ENCODE measurements around the gene JAK3.

JAK3 gene

GRCh38 chr19:17865364-17866311, 17.9 kb upstream of the JAK3 start:
- peak; percentile 70 to 72 for DNase-seq

GRCh38 chr19:17863520-17864182, 15.9 kb upstream of the JAK3 start:
- DNase-seq = peak in 1 of 2 experiments; percentile 39

- DNase-seq = no peak
These were observed 15.1 kb upstream of the JAK3 start for GRCh38 chr19:17862711-17863519.

- no peak for DNase-seq
These were observed 14.0 kb upstream of the JAK3 start for GRCh38 chr19:17861542-17862402.

GRCh38 chr19:17860993-17861360, 13.2 kb upstream of the JAK3 start:
- DNase-seq = peak in 1 of 2 experiments; percentile 39

GRCh38 chr19:17860331-17860992, 12.7 kb upstream of the JAK3 start:
- DNase-seq = no peak

- peak; percentile 99 for DNase-seq
These were observed 11.9 kb upstream of the JAK3 start, which contains the start of gene RPL18A for GRCh38 chr19:17859533-17860330. TSS of gene RPL18A (plus strand) at chr19:17859910. CDS start at chr19:17859957, 47 bp downstream.

GRCh38 chr19:17855280-17856152, 7.7 kb upstream of the JAK3 start:
- peak; percentile 97 for DNase-seq

GRCh38 chr19:17854061-17854460, 6.3 kb upstream of the JAK3 start:
- DNase-seq = no peak

- no peak for DNase-seq
These were observed 962 bp upstream of the JAK3 start for GRCh38 chr19:17848595-17849292.

- peak; percentile 53 to 55 for DNase-seq
These were observed 1.6 kb downstream of the JAK3 start for GRCh38 chr19:17846146-17846545.

GRCh38 chr19:17843908-17844490, 3.8 kb downstream of the JAK3 start:
- DNase-seq = no peak

- DNase-seq = no peak
These were observed 4.4 kb downstream of the JAK3 start for GRCh38 chr19:17843292-17843827.

- no peak for DNase-seq
These were observed 5.0 kb downstream of the JAK3 start for GRCh38 chr19:17842663-17843291.

- DNase-seq = peak; percentile 89 to 93
These were observed 5.7 kb downstream of the JAK3 start for GRCh38 chr19:17841810-17842662.

GRCh38 chr19:17841371-17841809, 6.4 kb downstream of the JAK3 start:
- DNase-seq = no peak

- DNase-seq = no peak
These were observed 7.8 kb downstream of the JAK3 start for GRCh38 chr19:17840019-17840418.

Data from activated T-cell treated with anti-CD3 and anti-CD28 coated beads, Interleukin-2, amount 50 U/mL, for 48 hours (primary cell).